Spleen (tissue), 11 donors: ENCODE measurements around the gene GABRR2. TPM values are rescaled to one million over a fixed set of nuclear protein-coding genes. Genes with fewer than 3 reads are reported as not detected.

Source experiments
- DNase-seq: peaks from one replicate; pipeline ENCODE4 v3.0.0-alpha.2; 2020
- H3K27ac ChIP-seq, 8 donors: fragments of 200-600 bp; sonication (generic) in 7 of 8; 1 replicate in 4 of 8; 2 replicates in 4 of 8; pipeline versions ENCODE4 v1.5.0 to v1.8.0; 2016 to 2021; ENCODE audit warnings: inconsistent platforms in 4 of 8, mild to moderate bottlenecking in 4 of 8, moderate library complexity in 1 of 8
- H3K27me3 ChIP-seq, 7 donors: fragments of 200-600 bp; sonication (generic) in 6 of 7; replicated peaks in 1 of 7; 1 replicate in 4 of 7; 2 replicates in 3 of 7; pipeline versions ENCODE4 v1.5.0 to v1.8.0; 2016 to 2021; ENCODE audit warnings: inconsistent platforms in 3 of 7, mild to moderate bottlenecking in 1 of 7
- H3K36me3 ChIP-seq, 6 donors: fragments of 200-600 bp; sonication (generic) in 5 of 6; 1 replicate in 4 of 6; 2 replicates in 2 of 6; pipeline versions ENCODE4 v1.5.0 to v1.8.0; 2016 to 2021; ENCODE audit warnings: inconsistent platforms in 2 of 6
- H3K4me1 ChIP-seq, 6 donors: fragments of 200-600 bp; sonication (generic) in 5 of 6; 1 replicate in 3 of 6; 2 replicates in 3 of 6; pipeline versions ENCODE4 v1.5.0 to v1.8.0; 2016 to 2021; ENCODE audit warnings: inconsistent platforms in 3 of 6
- H3K4me3 ChIP-seq, 8 donors: fragments of 200-600 bp; sonication (generic) in 7 of 8; 1 replicate in 4 of 8; 2 replicates in 4 of 8; pipeline versions ENCODE4 v1.5.0 to v1.8.0; 2016 to 2021; ENCODE audit warnings: inconsistent platforms in 4 of 8, mild to moderate bottlenecking in 4 of 8, moderate library complexity in 2 of 8
- H3K9me3 ChIP-seq, 8 donors: fragments of 200-600 bp; sonication (generic) in 7 of 8; 1 replicate in 4 of 8; 2 replicates in 4 of 8; pipeline versions ENCODE4 v1.5.0 to v1.8.0; 2016 to 2021; ENCODE audit warnings: inconsistent platforms in 4 of 8
- POLR2A ChIP-seq, 3 donors: fragments of 450-650 bp; IDR thresholded peaks; one replicate each; pipeline ENCODE4 v1.5.1; 2017; ENCODE audit warnings: antibody characterized with exemption in 3 of 3, mild to moderate bottlenecking in 1 of 3
- POLR2AphosphoS5 ChIP-seq, 3 donors: sonication (generic); formaldehyde crosslinking; IDR thresholded peaks; one replicate each; pipeline ENCODE4 v1.5.1; 2017; ENCODE audit warnings: antibody characterized with exemption in 3 of 3
- WGBS, 5 donors: extraction: QIAGEN DNeasy Blood & Tissue Kit in 3 of 5; methylation state at CpG; one replicate each; pipeline versions ENCODE4 v1.1.5 to v1.1.7; 2013 to 2018; 5-methylcytosine and 5-hydroxymethylcytosine counted together
- intact Hi-C: fragments of 100-400 bp; cut with DNase I; formaldehyde crosslinking; loops from one replicate; pipeline ENCODE4 v1.15.0; 2023; ENCODE audit warnings: low total_unique reads
- polyA plus RNA-seq, 3 donors: library from polyadenylated mRNA; stranded (reverse); fragments of 200-250 nt; gene quantifications; one replicate each; pipeline ENCODE4 v1.2.1, GENCODE V29; 2013
- total RNA-seq, 7 donors: library from RNA; depleted of rRNA in 3 of 7; stranded (reverse); fragments of >200 nt in 3 of 7; fragmentation: NEBNext Ultra II Directional in 4 of 7; extraction: Animal tissue kit (Norgen Biotek cat#: 25700) in 4 of 7; gene quantifications; one replicate each; pipeline versions ENCODE4 v1.1.0 to v1.2.1, GENCODE V29; 2016 to 2021
- TF ChIP-seq, protein P1 (sequence below), 11 experiments: fragments of 200-600 bp in 7 of 11; fragments of 450-650 bp in 4 of 11; sonication (generic) in 4 of 11; IDR thresholded peaks in 8 of 11; conservative IDR thresholded peaks in 3 of 11; 1 replicate in 7 of 11; 2 replicates in 4 of 11; pipeline versions ENCODE4 v1.4.0 to v1.8.0; 2016 to 2021; ENCODE audit warnings: antibody characterized with exemption in 11 of 11, inconsistent platforms in 4 of 11, mild to moderate bottlenecking in 1 of 11
- donor health status: healthy with polysubstance abuse.
- donor health status: DM: no; HTN: no; CAD: no; lungs with moderate emphysema.
- donor health status: DM: no; HTN: no; CAD: no.
- donor health status: Bipolar disorder and iron deficiency.
- donor health status: healthy.
- donor health status: DM: no; HTN: no; CAD: no.
- donor health status: DM: yes; HTN: yes; CAD: no.

GABRR2 gene
- total and polyA plus RNA-seq, 10 donors, result 0.32 to 13.0 (median 3.4) TPM

DNA sequence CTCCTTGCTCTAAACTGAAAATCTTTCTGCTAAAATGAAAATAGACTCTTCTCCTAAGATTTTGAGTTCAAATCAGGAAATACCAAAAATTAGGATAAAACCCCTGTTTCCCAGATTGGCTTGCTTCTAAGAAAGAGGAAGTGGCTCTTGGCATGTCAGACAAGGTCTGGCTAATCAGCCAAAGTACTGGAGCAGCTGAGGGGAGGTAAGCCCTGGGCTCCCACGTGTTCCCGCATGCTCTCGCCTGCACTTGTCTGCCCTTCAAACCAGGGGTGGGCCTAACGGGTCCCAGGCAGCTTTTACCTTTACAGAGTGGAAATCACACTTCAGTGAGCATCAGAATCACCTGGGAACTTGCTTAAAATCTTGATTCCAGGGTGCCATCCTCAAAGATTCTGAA is 54.8 kb downstream of the GABRR2 start:
- Histone ChIP-seq H3K36me3 (no peaks in the 10 kb centered on the region), H3K27ac (no peak overlapping the region), H3K4me1 (peaks cover 0 to 9% (median 6%) of the 10 kb centered on the region in 6 donors), H3K9me3 (no peaks in the 10 kb centered on the region), H3K4me3 (no peak overlapping the region), H3K27me3 (no peaks in the 10 kb centered on the region)
- TF ChIP-seq POLR2AphosphoS5 (IDR thresholded peaks at IDR 0.05) (no peak), POLR2A (IDR thresholded peaks at IDR 0.05) (no peak)
- TF ChIP-seq, protein P1, sequence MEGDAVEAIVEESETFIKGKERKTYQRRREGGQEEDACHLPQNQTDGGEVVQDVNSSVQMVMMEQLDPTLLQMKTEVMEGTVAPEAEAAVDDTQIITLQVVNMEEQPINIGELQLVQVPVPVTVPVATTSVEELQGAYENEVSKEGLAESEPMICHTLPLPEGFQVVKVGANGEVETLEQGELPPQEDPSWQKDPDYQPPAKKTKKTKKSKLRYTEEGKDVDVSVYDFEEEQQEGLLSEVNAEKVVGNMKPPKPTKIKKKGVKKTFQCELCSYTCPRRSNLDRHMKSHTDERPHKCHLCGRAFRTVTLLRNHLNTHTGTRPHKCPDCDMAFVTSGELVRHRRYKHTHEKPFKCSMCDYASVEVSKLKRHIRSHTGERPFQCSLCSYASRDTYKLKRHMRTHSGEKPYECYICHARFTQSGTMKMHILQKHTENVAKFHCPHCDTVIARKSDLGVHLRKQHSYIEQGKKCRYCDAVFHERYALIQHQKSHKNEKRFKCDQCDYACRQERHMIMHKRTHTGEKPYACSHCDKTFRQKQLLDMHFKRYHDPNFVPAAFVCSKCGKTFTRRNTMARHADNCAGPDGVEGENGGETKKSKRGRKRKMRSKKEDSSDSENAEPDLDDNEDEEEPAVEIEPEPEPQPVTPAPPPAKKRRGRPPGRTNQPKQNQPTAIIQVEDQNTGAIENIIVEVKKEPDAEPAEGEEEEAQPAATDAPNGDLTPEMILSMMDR (IDR thresholded peaks at IDR 0.05 in 8 of 11, conservative IDR thresholded peaks at IDR 0.05 in 3 of 11), result no peak
- intact Hi-C loops, result no loop called here
- 25 to 59% (median 30%) methylated on average over 4 of the region's 4 CpGs for WGBS, 5 donors
- no peak for DNase-seq

DNA sequence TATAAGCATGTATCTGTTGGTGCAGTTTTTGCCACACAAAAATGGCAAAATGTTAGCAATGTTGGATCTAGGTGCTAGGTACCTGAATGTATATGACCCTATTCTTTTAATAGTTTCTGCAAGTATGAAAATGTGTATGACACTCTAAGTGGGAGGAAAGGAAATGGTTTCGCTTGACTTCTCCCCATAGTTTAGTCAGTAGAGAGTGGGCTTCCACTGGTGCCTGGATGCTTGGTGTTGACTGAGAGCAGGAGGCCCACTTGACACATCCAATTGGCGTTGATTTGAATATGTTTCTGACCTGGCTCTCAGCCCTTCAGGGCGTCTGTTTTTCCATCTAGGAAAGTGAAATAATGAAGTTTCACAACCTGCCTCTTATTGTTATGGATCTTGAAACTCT is 56.2 kb downstream of the GABRR2 start:
- 64 to 74% (median 73%) methylated on average over 3 of the region's 3 CpGs for WGBS, 5 donors
- Histone ChIP-seq H3K9me3 (no peaks in the 10 kb centered on the region), H3K4me3 (no peak overlapping the region), H3K4me1 (peaks cover 0 to 9% (median 6%) of the 10 kb centered on the region in 6 donors), H3K27me3 (no peaks in the 10 kb centered on the region), H3K27ac (no peak overlapping the region), H3K36me3 (no peaks in the 10 kb centered on the region)
- intact Hi-C loops, result no loop called here
- TF ChIP-seq POLR2A (IDR thresholded peaks at IDR 0.05), result no peak
- TF ChIP-seq, protein P1 (IDR thresholded peaks at IDR 0.05 in 8 of 11, conservative IDR thresholded peaks at IDR 0.05 in 3 of 11), result no peak
- TF ChIP-seq POLR2AphosphoS5 (IDR thresholded peaks at IDR 0.05), result no peak
- no peak for DNase-seq

DNA sequence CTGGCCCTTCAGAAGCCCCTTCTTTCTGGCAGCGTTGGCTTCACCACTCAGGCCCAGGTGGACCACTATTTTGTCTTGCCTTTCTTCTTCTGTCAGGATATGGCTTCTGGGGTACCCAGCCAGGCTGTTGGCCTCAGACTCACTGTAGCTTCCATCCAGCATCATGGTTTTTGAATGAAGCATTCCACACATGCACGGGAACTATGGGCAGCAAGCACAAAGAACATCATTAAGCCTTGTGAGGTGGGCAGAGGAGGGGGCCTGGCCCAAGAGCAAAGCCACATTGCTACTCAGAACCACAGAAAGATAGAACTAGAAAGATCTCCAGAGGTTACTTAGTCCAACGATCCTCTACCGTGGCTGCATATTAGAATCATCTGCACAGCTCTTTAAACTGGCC is 57.3 kb downstream of the GABRR2 start:
- no peak for TF ChIP-seq POLR2A (IDR thresholded peaks at IDR 0.05)
- no peak for TF ChIP-seq POLR2AphosphoS5 (IDR thresholded peaks at IDR 0.05)
- TF ChIP-seq, protein P1 (IDR thresholded peaks at IDR 0.05 in 8 of 11, conservative IDR thresholded peaks at IDR 0.05 in 3 of 11), result no peak
- H3K4me1 ChIP-seq, result peaks cover 0 to 9% (median 6%) of the 10 kb centered on the region in 6 donors
- H3K36me3 ChIP-seq, result no peaks in the 10 kb centered on the region
- WGBS, 5 donors, result 71 to 90% (median 76%) methylated on average over 4 of the region's 4 CpGs
- H3K4me3 ChIP-seq, result no peak overlapping the region
- DNase-seq, result no peak
- intact Hi-C loops, result no loop called here
- no peaks in the 10 kb centered on the region for H3K27me3 ChIP-seq
- H3K9me3 ChIP-seq, result no peaks in the 10 kb centered on the region
- no peak overlapping the region for H3K27ac ChIP-seq

DNA sequence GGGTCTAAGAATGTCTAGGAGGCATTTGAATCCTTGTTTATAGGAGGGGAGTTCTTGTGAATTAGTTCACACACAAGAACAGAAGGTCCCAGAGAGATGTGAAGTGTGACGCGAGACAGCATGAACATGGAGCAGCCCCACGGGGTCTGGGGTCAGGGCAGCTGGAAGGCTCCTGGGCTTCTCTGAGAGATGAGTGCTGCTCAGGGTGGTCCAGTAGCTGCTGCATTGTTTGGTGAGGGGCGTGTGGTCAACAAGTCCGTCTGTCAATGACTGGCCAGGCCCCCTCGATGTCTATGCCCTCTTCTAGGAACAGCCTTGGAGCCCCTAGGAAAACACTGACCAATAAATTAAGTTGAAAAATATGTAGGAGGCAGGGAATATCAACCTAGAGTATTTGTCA is 57.8 kb downstream of the GABRR2 start:
- intact Hi-C loops, result no loop called here
- no peak overlapping the region for H3K4me3 ChIP-seq
- H3K36me3 ChIP-seq, result no peaks in the 10 kb centered on the region
- peaks cover 0 to 9% (median 6%) of the 10 kb centered on the region in 6 donors for H3K4me1 ChIP-seq
- H3K27me3 ChIP-seq, result no peaks in the 10 kb centered on the region
- H3K9me3 ChIP-seq, result no peaks in the 10 kb centered on the region
- 90 to 97% (median 95%) methylated on average over 6 of the region's 6 CpGs for WGBS, 5 donors
- DNase-seq, result no peak
- H3K27ac ChIP-seq, result no peak overlapping the region
- TF ChIP-seq, protein P1 (IDR thresholded peaks at IDR 0.05 in 8 of 11, conservative IDR thresholded peaks at IDR 0.05 in 3 of 11), result no peak
- TF ChIP-seq POLR2AphosphoS5 (IDR thresholded peaks at IDR 0.05) (no peak), POLR2A (IDR thresholded peaks at IDR 0.05) (no peak)
